Mucosa of rectum (tissue), 2 donors: ENCODE data around the gene CYP2S1.
"Not testable (repeated sequence)": the region's sequence is repeated elsewhere in the genome, so short reads cannot be mapped to it uniquely, and the experiment has no call there.

Experiments
- H3K27ac ChIP-seq, 2 donors: one replicate each; pipeline ENCODE4 v1.7.0; 2013; ENCODE audit warnings: inconsistent platforms in 2 of 2, low read depth in 2 of 2, low read length in 2 of 2
- H3K27me3 ChIP-seq, 2 donors: one replicate each; pipeline ENCODE4 v1.7.0; 2013; ENCODE audit warnings: low read length in 2 of 2; ENCODE audit not compliant: control insufficient read depth in 2 of 2, insufficient read depth in 2 of 2
- H3K36me3 ChIP-seq, 2 donors: one replicate each; pipeline ENCODE4 v1.7.0; 2013; ENCODE audit warnings: low read length in 2 of 2; ENCODE audit not compliant: control insufficient read depth in 2 of 2, insufficient read depth in 2 of 2
- H3K4me1 ChIP-seq, 2 donors: one replicate each; pipeline ENCODE4 v1.7.0; 2013; ENCODE audit warnings: low read length in 2 of 2, mild to moderate bottlenecking in 1 of 2; ENCODE audit not compliant: control insufficient read depth in 2 of 2, insufficient read depth in 2 of 2
- H3K4me3 ChIP-seq, 2 donors: one replicate each; pipeline ENCODE4 v1.7.0; 2013; ENCODE audit warnings: low read length in 2 of 2
- H3K9ac ChIP-seq, 2 donors: one replicate each; pipeline ENCODE4 v1.7.0; 2013; ENCODE audit warnings: low read length in 2 of 2, low read depth in 1 of 2, mild to moderate bottlenecking in 1 of 2
- H3K9me3 ChIP-seq, 2 donors: one replicate each; pipeline ENCODE4 v1.7.0; 2013; ENCODE audit warnings: low read length in 2 of 2; ENCODE audit not compliant: control insufficient read depth in 2 of 2
- donor health status: healthy.
- donor health status: Normal muscosa, but diverticular disease.

Gene CYP2S1

DNA sequence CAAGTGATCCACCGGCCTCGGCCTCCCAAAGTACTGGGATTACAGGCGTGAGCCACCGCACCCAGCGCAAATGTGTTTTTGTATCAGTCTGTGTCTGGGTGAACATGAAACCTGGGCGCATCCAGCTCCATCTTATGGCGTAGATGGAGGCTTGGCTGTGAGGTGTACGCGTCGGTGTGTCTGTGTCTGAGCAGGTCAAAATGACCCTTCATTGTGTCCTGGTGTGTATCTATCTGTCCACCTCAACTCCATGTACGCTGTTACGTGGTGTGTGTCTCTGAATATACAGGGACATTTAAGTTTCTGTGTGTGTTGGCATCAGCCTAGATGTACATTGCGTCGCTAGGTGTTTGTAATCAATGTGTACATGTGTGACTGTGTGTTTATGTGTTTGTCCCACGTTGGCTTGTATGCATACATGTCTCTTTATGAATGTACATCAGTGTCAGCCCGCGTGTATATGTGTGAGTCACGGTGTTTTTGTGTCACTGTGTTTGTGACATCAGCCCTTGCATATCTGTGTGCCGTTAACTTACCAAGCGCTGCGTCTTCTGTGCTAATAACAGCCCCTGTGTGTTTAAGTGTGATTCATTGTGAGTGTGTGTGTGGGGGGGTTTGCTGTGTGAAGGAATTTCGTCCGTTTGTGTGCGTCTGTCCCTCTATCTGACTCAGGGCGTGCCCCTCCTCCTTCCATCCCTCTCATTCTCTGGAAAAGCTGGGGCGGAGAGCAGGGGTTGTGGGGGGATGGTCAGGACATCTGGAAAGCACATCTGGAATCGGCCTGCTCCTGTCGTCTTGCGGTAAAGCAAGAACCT is 32.4 kb downstream of the CYP2S1 start:
- H3K27me3 ChIP-seq, result peaks cover 2% of the 10 kb centered on the region in 2 donors
- peak overlapping the region; percentile 65 to 71 for H3K27ac ChIP-seq
- H3K36me3 ChIP-seq, result peaks cover 0 to 2% of the 10 kb centered on the region in 2 donors
- H3K4me1 ChIP-seq, result peaks cover 17% of the 10 kb centered on the region in 2 donors
- peak overlapping the region in 1 of 2 donors; percentile 66 for H3K9ac ChIP-seq
- no peaks in the 10 kb centered on the region for H3K9me3 ChIP-seq
- H3K4me3 ChIP-seq, result peak overlapping the region; percentile 74 to 75

DNA sequence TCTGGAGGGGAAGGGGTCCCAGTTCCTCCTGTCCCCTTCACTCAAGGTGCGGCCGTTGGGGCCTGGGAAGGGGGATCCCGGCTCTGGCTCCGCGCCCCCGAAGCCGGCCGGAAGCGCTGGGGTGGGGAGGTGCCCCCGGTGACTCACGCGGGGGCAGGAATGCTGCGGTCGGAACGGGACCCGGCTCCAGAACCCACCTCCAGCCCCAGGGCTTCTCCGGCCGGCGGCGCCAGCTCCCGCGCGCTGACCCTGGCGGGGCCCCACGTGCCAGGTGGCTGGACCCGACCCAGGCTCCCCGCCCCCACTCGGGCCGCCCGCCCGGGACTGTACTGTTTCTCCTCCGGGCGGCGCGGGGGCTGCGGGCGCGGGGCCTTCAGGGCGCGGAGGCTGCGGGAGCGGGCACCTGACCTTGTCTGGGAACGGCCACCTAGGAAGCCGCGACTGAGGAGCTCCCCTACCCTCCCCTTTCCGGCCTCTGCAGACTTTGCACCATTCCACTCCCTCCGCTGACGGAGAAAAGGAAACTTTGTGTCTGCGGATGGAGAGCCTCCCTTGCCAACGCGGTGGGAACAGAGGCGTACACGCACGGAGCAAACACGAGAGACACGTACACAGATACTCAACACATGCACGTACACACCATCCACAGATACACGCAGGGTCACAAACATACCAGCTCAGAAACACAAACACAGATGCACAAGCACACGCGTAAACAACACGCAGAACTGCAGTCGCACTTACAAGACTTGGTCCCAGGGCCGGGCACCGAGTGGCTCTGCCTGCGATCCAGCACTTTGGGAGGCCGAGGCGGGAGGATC is 33.2 kb downstream of the CYP2S1 start:
- Histone ChIP-seq H3K9ac (peak overlapping the region; percentile 52 to 66), H3K4me3 (peak overlapping the region; percentile 74 to 75), H3K36me3 (peaks cover 0 to 2% of the 10 kb centered on the region in 2 donors), H3K4me1 (peaks cover 12 to 13% of the 10 kb centered on the region in 2 donors), H3K9me3 (no peaks in the 10 kb centered on the region), H3K27ac (peak overlapping the region; percentile 65 to 71), H3K27me3 (no peaks in the 10 kb centered on the region)

DNA sequence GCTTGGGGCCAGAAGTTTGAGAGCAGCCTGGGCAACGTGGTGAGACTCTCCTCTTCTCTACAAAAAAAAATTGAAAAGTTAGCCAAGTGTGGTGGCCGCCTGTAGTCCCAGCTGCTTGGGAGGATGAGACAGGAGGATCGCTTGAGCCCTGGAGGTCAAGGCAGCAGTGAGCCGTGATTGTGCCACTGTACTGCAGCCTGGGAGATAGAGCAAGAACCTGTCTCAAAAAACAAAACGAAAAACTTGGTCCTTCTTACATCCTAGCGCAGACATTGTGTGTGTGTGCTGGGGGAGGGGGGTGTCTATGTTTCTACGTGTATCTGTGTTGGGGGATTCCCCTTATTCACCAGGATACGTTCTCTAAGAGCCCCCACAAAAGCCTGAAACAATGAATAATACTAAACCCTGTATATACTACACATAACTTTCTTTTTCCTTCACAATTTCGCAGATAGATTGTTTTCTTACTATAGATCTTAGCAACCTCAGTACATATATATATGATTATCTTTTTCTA is 33.9 kb downstream of the CYP2S1 start:
- Histone ChIP-seq H3K27me3 (no peaks in the 10 kb centered on the region), H3K4me1 (peaks cover 12 to 13% of the 10 kb centered on the region in 2 donors), H3K27ac (peak overlapping the region; percentile 65 to 71), H3K9ac (peak overlapping the region in 1 of 2 donors; percentile 66), H3K9me3 (no peaks in the 10 kb centered on the region), H3K36me3 (peaks cover 0 to 2% of the 10 kb centered on the region in 2 donors), H3K4me3 (peak overlapping the region; percentile 74 to 75)

DNA sequence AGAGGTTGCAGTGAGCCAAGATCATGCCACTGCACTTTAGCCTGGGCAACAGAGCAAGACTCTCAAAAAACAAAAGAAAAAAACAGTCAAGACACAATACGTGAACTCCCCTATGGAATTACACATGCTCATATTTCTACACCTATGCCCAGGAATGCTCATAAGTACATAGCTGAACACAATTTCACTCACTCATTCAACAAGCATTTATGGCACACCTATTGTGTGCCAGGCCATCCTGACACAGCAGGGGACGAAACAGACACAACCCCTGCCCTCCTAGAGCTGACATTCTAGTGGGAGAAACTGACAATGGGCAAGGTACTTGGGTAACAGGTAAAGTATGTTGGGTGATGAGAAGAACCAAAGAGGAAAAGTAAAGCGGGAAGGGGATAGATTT is 35.5 kb downstream of the CYP2S1 start:
- H3K9me3 ChIP-seq, result no peaks in the 10 kb centered on the region
- H3K27me3 ChIP-seq, result no peaks in the 10 kb centered on the region
- H3K27ac ChIP-seq, result no peak overlapping the region

DNA sequence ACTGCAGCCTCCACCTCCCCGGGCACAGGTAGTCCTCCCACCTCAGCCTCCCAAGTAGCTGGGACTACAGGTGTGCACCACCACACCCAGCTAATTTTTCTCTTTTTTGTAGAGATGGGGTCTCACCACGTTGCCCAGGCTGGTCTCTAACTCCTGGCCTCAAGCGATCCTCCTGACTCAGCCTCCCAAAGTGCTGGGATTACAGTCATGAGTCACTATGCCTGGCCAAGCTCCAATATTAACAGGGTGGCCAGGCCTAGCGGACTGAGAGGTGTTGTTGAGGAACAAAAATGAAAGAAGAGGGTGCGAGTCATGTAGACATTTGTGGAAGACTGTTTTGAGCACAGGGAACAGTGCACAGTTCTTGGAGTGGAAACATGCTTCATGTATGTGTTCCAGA is 36.3 kb downstream of the CYP2S1 start:
- not testable (repeated sequence) for H3K27ac ChIP-seq, H3K4me3 ChIP-seq, H3K36me3 ChIP-seq, H3K9ac ChIP-seq, H3K27me3 ChIP-seq, H3K9me3 ChIP-seq
- H3K4me1 ChIP-seq, result peaks cover 12 to 13% of the 10 kb centered on the region in 2 donors

More for the DNA sequence above, 35.5 kb downstream of the CYP2S1 start:
- Histone ChIP-seq H3K9ac (no peak overlapping the region), H3K36me3 (peaks cover 0 to 2% of the 10 kb centered on the region in 2 donors), H3K4me1 (peaks cover 12 to 13% of the 10 kb centered on the region in 2 donors), H3K4me3 (no peak overlapping the region)

DNA sequence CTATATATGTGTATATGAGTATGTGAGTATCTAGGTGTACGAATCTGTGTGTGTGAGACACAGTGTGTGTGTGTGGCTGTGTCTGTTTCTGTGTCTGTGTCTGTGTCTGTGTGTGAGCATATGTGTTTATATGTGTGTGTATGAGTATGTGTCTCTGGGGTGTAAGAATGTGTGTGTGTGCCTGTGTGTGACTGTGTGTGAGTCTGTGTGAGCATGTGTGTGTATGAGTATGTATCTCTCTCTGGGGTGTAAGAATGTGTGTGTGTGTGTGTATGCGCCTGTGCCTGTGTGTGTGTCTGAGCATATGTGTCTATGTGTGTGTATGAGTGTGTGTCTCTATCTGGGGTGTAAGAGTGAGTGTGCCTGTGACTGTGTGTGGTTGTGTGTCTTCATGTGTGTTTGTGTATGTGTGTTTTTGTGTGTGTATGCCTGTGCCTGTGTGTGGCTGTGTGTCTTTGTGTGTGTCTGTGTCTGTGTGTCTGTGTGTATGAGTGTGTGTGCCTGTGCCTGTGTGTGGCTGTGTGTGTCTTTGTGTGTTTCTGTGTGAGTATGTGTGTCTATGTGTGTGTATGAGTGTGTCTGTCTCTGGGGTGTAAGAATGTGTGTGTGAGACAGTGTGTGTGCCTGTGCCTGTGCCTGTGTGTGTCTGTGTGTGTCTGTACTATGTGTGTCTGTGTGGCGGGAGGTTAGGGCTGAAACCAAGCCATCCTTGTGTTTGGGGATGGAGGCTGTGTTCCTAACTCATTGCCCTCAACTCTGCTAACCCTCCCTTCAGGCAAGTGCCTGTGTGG is 37.2 kb downstream of the CYP2S1 start:
- Histone ChIP-seq H3K4me3 (no peak overlapping the region), H3K9me3 (no peaks in the 10 kb centered on the region), H3K9ac (no peak overlapping the region), H3K4me1 (peaks cover 12 to 13% of the 10 kb centered on the region in 2 donors), H3K36me3 (peaks cover 0 to 3% of the 10 kb centered on the region in 2 donors), H3K27ac (no peak overlapping the region), H3K27me3 (no peaks in the 10 kb centered on the region)

DNA sequence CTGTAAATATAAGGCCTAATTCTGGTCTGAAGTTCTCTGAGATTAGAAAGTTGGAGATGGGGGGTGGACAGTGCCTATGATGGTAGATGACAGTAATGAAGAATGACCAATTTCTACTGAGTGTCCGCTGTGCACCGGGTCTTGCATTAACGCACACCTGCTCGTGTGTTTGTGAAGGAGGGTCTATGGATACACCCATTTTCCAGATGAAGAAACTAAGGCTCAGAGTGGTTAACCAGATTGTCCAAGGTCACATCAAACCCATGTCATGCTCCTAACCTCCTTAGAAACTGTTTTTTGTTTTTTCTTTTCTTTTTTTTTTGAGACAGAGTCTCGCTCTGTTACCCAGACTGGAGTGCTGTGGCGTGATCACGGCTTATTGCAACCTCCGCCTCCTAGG is 39.7 kb downstream of the CYP2S1 start:
- H3K9ac ChIP-seq, result no peak overlapping the region
- no peaks in the 10 kb centered on the region for H3K9me3 ChIP-seq
- no peak overlapping the region for H3K27ac ChIP-seq
- peaks cover 0 to 6% of the 10 kb centered on the region in 2 donors for H3K36me3 ChIP-seq
- no peak overlapping the region for H3K4me3 ChIP-seq
- no peaks in the 10 kb centered on the region for H3K27me3 ChIP-seq
- H3K4me1 ChIP-seq, result no peaks in the 10 kb centered on the region

DNA sequence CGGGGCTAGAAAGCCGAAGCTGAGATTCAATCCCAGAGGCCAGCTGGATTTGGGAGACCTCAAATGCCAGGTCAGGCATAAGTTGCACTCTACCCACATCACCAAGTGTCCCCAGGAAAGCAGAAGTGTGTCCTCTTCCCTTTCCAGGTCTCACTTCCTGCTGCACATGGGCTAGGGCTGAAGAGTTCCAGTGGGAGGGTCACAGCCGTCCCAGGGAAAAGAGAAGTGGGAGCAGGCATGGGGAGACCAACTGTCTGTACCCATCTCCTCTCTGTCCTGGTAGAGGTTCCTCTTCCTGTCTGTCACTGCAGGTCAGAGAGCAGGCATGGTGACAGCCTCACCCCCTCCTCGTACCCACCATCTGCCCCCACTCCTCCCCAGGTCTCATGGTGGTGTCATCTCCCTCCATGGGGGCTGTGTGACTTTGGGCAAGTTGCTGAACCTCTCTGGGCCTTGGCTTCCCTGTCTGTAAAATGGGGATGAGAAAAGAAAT is 40.8 kb downstream of the CYP2S1 start:
- Histone ChIP-seq H3K27me3 (no peaks in the 10 kb centered on the region), H3K9me3 (no peaks in the 10 kb centered on the region), H3K27ac (no peak overlapping the region), H3K4me1 (no peaks in the 10 kb centered on the region), H3K4me3 (no peak overlapping the region), H3K36me3 (peaks cover 0 to 10% of the 10 kb centered on the region in 2 donors), H3K9ac (no peak overlapping the region)

DNA sequence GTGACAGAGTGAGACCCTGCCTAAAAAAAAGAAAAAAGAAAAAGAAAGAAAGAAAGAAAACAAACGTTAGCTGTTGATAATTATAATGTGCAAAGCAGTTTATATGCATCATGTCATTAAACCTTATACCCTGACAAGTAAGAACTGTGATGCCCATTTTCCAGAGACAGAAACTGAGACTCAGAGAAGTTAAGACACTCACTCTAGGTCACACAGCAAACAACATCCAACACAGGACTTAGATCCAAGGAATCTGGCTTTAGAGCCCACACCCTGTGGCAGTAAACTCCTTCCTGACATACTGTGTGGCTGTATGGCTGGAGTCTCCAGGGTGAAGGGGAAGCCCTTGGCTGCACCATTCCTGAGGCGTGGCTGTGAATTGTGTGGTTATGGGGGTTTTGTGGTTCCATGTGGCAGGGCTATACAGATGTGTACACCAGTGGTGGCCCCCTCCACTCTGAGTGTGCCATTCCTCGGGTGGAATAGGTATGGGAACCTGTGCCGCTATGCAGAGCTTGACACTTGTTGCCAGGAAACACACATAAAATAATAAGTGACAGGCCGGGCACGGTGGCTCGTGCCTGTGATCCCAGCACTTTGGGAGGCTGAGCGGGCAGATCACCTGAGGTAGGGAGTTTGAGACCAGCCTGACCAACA is 41.6 kb downstream of the CYP2S1 start:
- Histone ChIP-seq H3K27ac (no peak overlapping the region), H3K36me3 (peaks cover 4 to 15% of the 10 kb centered on the region in 2 donors), H3K9ac (no peak overlapping the region)

More for the DNA sequence above, 41.6 kb downstream of the CYP2S1 start:
- Histone ChIP-seq H3K4me3 (no peak overlapping the region), H3K4me1 (peaks cover 5 to 8% of the 10 kb centered on the region in 2 donors), H3K27me3 (no peaks in the 10 kb centered on the region), H3K9me3 (no peaks in the 10 kb centered on the region)
